ENCODE measurements around the gene ZNHIT2. TPM values are rescaled to one million over a fixed set of nuclear protein-coding genes. Genes with fewer than 3 reads are reported as not detected.

ZNHIT2 gene
- total and polyA plus RNA-seq, 2 experiments from 2014 or later, result 31.8 to 32.8 TPM

- no peak for TF ChIP-seq CTCF (IDR thresholded peaks at IDR 0.05; ENCODE audit: low read depth, low read length)
- Histone ChIP-seq H3K4me1 (ENCODE audit: low read depth) (peaks cover 5% of the 10 kb centered on the region), H3K36me3 (peaks cover 4% of the 10 kb centered on the region), H3K27me3 (no peaks in the 10 kb centered on the region), H3K4me3 (no peak overlapping the region), H3K9me3 (ENCODE audit: low read depth) (no peaks in the 10 kb centered on the region), H3K27ac (peak overlapping the region; percentile 90)
- DNase-seq (ENCODE audit: low read depth in 1 of 2, low spot score in 1 of 2), result no peak
These were observed 22.1 kb downstream of the ZNHIT2 start for GRCh38 chr11:65095427-65095826.

GRCh38 chr11:65090628-65091027 is 26.9 kb downstream of the ZNHIT2 start:
- Histone ChIP-seq H3K4me3 (no peak overlapping the region), H3K4me1 (ENCODE audit: low read depth) (no peaks in the 10 kb centered on the region), H3K27me3 (no peaks in the 10 kb centered on the region), H3K36me3 (peaks cover 7% of the 10 kb centered on the region), H3K9me3 (ENCODE audit: low read depth) (no peaks in the 10 kb centered on the region), H3K27ac (no peak overlapping the region)
- TF ChIP-seq CTCF (IDR thresholded peaks at IDR 0.05; ENCODE audit: low read depth, low read length), result no peak
- DNase-seq (ENCODE audit: low read depth in 1 of 2, low spot score in 1 of 2), result no peak

GRCh38 chr11:65089621-65090020 is 27.9 kb downstream of the ZNHIT2 start:
- no peak overlapping the region for H3K27ac ChIP-seq
- H3K27me3 ChIP-seq, result no peaks in the 10 kb centered on the region
- H3K4me3 ChIP-seq, result no peak overlapping the region
- H3K4me1 ChIP-seq (ENCODE audit: low read depth), result no peaks in the 10 kb centered on the region
- no peak for TF ChIP-seq CTCF (IDR thresholded peaks at IDR 0.05; ENCODE audit: low read depth, low read length)
- H3K36me3 ChIP-seq, result peaks cover 11% of the 10 kb centered on the region
- no peak for DNase-seq (ENCODE audit: low read depth in 1 of 2, low spot score in 1 of 2)
- no peaks in the 10 kb centered on the region for H3K9me3 ChIP-seq (ENCODE audit: low read depth)

GRCh38 chr11:65087827-65088226 is 29.7 kb downstream of the ZNHIT2 start:
- Histone ChIP-seq H3K4me1 (ENCODE audit: low read depth) (no peaks in the 10 kb centered on the region), H3K27me3 (no peaks in the 10 kb centered on the region), H3K4me3 (no peak overlapping the region), H3K36me3 (peaks cover 11% of the 10 kb centered on the region), H3K9me3 (ENCODE audit: low read depth) (no peaks in the 10 kb centered on the region), H3K27ac (no peak overlapping the region)
- TF ChIP-seq CTCF (IDR thresholded peaks at IDR 0.05; ENCODE audit: low read depth, low read length), result no peak
- no peak for DNase-seq (ENCODE audit: low read depth in 1 of 2, low spot score in 1 of 2)

- H3K36me3 ChIP-seq, result peaks cover 11% of the 10 kb centered on the region
- no peak overlapping the region for H3K4me3 ChIP-seq
- no peaks in the 10 kb centered on the region for H3K9me3 ChIP-seq (ENCODE audit: low read depth)
- no peak overlapping the region for H3K27ac ChIP-seq
- no peaks in the 10 kb centered on the region for H3K4me1 ChIP-seq (ENCODE audit: low read depth)
- no peak for DNase-seq (ENCODE audit: low read depth in 1 of 2, low spot score in 1 of 2)
- TF ChIP-seq CTCF (IDR thresholded peaks at IDR 0.05; ENCODE audit: low read depth, low read length), result no peak
- no peaks in the 10 kb centered on the region for H3K27me3 ChIP-seq
These were observed 30.3 kb downstream of the ZNHIT2 start for GRCh38 chr11:65087216-65087615.

GRCh38 chr11:65086809-65087208 is 30.7 kb downstream of the ZNHIT2 start:
- Histone ChIP-seq H3K4me1 (ENCODE audit: low read depth) (no peaks in the 10 kb centered on the region), H3K27ac (no peak overlapping the region), H3K27me3 (no peaks in the 10 kb centered on the region), H3K4me3 (no peak overlapping the region), H3K36me3 (peaks cover 11% of the 10 kb centered on the region), H3K9me3 (ENCODE audit: low read depth) (no peaks in the 10 kb centered on the region)
- TF ChIP-seq CTCF (IDR thresholded peaks at IDR 0.05; ENCODE audit: low read depth, low read length), result no peak
- no peak for DNase-seq (ENCODE audit: low read depth in 1 of 2, low spot score in 1 of 2)
